Activated naive CD4-positive, alpha-beta T cell treated with anti-CD3 and anti-CD28 coated beads, Interleukin-2, amount 50 U/mL, for 16 hours (primary cell): ENCODE data around the gene RAD51B.

Experiments used
- DNase-seq: peaks from one replicate; pipeline ENCODE4 v3.0.0-alpha.2; 2020

RAD51B gene

GRCh38 chr14:68522510-68523325 lies 703.1 kb downstream of the RAD51B start:
- DNase-seq: no peak

GRCh38 chr14:68523326-68523610 lies 703.7 kb downstream of the RAD51B start:
- DNase-seq: no peak

- DNase-seq: no peak
These were observed 704.6 kb downstream of the RAD51B start for GRCh38 chr14:68523989-68524725.

GRCh38 chr14:68525516-68525915 lies 705.9 kb downstream of the RAD51B start:
- no peak for DNase-seq

GRCh38 chr14:68526512-68527091 lies 707.0 kb downstream of the RAD51B start:
- no peak for DNase-seq

- no peak for DNase-seq
These were observed 707.8 kb downstream of the RAD51B start for GRCh38 chr14:68527329-68527851.

GRCh38 chr14:68528040-68528687 lies 708.6 kb downstream of the RAD51B start:
- no peak for DNase-seq

- no peak for DNase-seq
These were observed 710.9 kb downstream of the RAD51B start for GRCh38 chr14:68530443-68530842.

- DNase-seq: no peak
These were observed 712.9 kb downstream of the RAD51B start for GRCh38 chr14:68532496-68532895.

- no peak for DNase-seq
These were observed 714.7 kb downstream of the RAD51B start for GRCh38 chr14:68534276-68534675.

GRCh38 chr14:68535404-68536017 lies 715.9 kb downstream of the RAD51B start:
- no peak for DNase-seq

GRCh38 chr14:68536018-68536410 lies 716.4 kb downstream of the RAD51B start:
- no peak for DNase-seq

- DNase-seq: no peak
These were observed 719.1 kb downstream of the RAD51B start for GRCh38 chr14:68538639-68539038.

GRCh38 chr14:68539241-68539737 lies 719.7 kb downstream of the RAD51B start:
- DNase-seq: no peak

- no peak for DNase-seq
These were observed 720.2 kb downstream of the RAD51B start for GRCh38 chr14:68539789-68540188.

- no peak for DNase-seq
These were observed 721.8 kb downstream of the RAD51B start for GRCh38 chr14:68541178-68541896.

GRCh38 chr14:68542346-68542745 lies 722.8 kb downstream of the RAD51B start:
- DNase-seq: no peak

- no peak for DNase-seq
These were observed 723.9 kb downstream of the RAD51B start for GRCh38 chr14:68543516-68543915.

- no peak for DNase-seq
These were observed 724.7 kb downstream of the RAD51B start for GRCh38 chr14:68544081-68544892.

GRCh38 chr14:68546839-68547238 lies 727.3 kb downstream of the RAD51B start:
- no peak for DNase-seq
